ENCODE results near the gene DHRSX.

DNA sequence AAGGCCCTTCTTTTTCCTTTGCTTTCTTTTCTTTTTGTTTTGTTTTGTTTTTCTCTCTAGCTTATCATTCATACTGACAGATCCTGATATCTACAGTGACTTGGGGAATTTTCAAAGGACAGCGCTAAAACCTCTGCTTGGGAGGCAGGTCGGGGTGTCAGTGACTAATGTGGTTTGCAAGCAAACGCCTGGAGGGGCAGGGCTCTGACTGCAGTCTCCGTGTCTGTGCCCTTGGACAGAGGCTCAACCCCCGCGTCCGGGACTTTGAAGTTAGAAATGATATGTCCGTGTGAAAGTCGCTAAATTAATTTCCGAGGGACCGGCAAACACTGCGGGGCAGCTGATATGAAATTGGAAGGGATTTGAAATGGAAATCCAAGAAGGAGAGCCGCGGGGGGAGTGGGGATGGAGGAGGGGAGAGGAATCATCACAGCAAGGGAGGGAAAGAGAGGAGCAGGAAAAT is 312.4 kb downstream of the DHRSX start:
- TF ChIP-seq, protein P1, sequence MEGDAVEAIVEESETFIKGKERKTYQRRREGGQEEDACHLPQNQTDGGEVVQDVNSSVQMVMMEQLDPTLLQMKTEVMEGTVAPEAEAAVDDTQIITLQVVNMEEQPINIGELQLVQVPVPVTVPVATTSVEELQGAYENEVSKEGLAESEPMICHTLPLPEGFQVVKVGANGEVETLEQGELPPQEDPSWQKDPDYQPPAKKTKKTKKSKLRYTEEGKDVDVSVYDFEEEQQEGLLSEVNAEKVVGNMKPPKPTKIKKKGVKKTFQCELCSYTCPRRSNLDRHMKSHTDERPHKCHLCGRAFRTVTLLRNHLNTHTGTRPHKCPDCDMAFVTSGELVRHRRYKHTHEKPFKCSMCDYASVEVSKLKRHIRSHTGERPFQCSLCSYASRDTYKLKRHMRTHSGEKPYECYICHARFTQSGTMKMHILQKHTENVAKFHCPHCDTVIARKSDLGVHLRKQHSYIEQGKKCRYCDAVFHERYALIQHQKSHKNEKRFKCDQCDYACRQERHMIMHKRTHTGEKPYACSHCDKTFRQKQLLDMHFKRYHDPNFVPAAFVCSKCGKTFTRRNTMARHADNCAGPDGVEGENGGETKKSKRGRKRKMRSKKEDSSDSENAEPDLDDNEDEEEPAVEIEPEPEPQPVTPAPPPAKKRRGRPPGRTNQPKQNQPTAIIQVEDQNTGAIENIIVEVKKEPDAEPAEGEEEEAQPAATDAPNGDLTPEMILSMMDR (conservative IDR thresholded peaks at IDR 0.05 in 1 of 2, IDR thresholded peaks at IDR 0.05 in 1 of 2; ENCODE audit: extremely low read depth in 1 of 2, insufficient read depth in 1 of 2, low read depth in 1 of 2, low read length in 2 of 2), result no peak
- no peak for TF ChIP-seq EZH2 (IDR thresholded peaks at IDR 0.05; ENCODE audit: borderline replicate concordance, low read length)
